Activated CD8-positive, alpha-beta T cell treated with anti-CD3 and anti-CD28 coated beads for 36 hours (primary cell): ENCODE data around the gene OSTF1. TPM values are rescaled to one million over a fixed set of nuclear protein-coding genes. Genes with fewer than 3 reads are reported as not detected.
A peak's percentile ranks its signal among the peaks of the same experiment; 100 is the strongest.

Source experiments
- ATAC-seq: fragments of 200-7000 bp; cut with Tn5 transposase; one replicate; pipeline ENCODE4 v1.10.0; 2021; ENCODE audit warnings: mild to moderate bottlenecking, moderate library complexity
- CTCF ChIA-PET: fragments of 350-600 bp; sonication (Branson Sonifier 250); formaldehyde crosslinking; loops from one replicate; lab custom pipeline; 2021; ENCODE audit warnings: antibody characterized with exemption; lab: Charles Lee
- POLR2A ChIA-PET: fragments of 350-600 bp; sonication (Branson Sonifier 250); formaldehyde crosslinking; loops from one replicate; lab custom pipeline; 2021; ENCODE audit warnings: antibody characterized with exemption; lab: Charles Lee
- DNase-seq: peaks from one replicate; pipeline ENCODE4 v3.0.0-alpha.2; 2020
- H3K27ac Mint-ChIP-seq: one replicate; pipeline ENCODE4 v1.8.0; 2021; ENCODE audit warnings: mild to moderate bottlenecking, mixed read lengths
- H3K27me3 Mint-ChIP-seq: one replicate; pipeline ENCODE4 v1.8.0; 2021; ENCODE audit warnings: mixed read lengths
- H3K36me3 Mint-ChIP-seq: one replicate; pipeline ENCODE4 v1.8.0; 2021; ENCODE audit warnings: low read depth, mixed read lengths
- H3K4me1 Mint-ChIP-seq: one replicate; pipeline ENCODE4 v1.8.0; 2021; ENCODE audit warnings: low read depth, mixed read lengths
- H3K4me3 Mint-ChIP-seq: one replicate; pipeline ENCODE4 v1.8.0; 2021; ENCODE audit warnings: mild to moderate bottlenecking, moderate library complexity, mixed read lengths
- H3K9me3 Mint-ChIP-seq: one replicate; pipeline ENCODE4 v1.8.0; 2021; ENCODE audit warnings: mixed read lengths
- intact Hi-C: fragments of 100-400 bp; cut with micrococcal nuclease; formaldehyde crosslinking; loops from one replicate; pipeline ENCODE4 v1.10.0; 2022
- total RNA-seq, 2 experiments: library from RNA; stranded (reverse); gene quantifications; one replicate each; pipeline ENCODE4 v1.2.3, GENCODE V29; 2021
- TF ChIP-seq, protein P1 (sequence below): fragments of 200-600 bp; IDR thresholded peaks from one replicate; pipeline ENCODE4 v1.8.0; 2022; ENCODE audit warnings: antibody characterized with exemption, mild to moderate bottlenecking

The OSTF1 gene
- total RNA-seq, 2 experiments from 2014 or later: 52.2 to 55.3 TPM

DNA sequence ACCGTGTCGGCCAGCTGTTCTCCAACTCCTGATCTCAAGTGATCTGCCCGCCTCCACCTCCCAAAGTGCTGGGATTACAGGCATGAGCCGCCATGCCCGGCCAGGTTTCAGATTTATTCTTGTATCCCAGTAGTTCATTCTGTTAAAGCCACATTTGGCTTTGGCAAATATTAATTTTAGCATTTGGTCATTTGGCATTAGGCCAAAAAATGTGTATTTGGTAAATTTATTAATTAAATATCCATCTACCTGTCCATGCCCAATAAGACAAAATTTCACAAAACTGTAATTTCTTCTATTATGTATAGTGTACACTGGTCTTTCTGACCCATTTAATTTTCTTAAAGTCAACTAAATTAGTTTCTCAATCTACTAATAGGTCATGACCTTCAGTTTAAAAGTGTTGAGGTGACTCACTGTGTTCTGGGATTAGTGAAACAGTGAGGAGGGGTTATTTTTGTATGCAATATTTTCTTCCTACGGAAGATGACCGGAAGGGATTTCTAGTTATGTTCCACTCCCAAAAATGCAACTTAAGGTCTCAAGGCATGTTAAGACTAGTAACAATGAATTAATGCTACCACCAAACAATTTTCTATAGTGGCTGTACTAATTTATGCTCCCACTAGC is 21.0 kb downstream of the OSTF1 start:
- no peaks in the 10 kb centered on the region for H3K27me3 Mint-ChIP-seq
- DNase-seq (no peak), ATAC-seq (no peak)
- no peak overlapping the region for H3K4me3 Mint-ChIP-seq
- H3K36me3 Mint-ChIP-seq: peaks cover 9% of the 10 kb centered on the region
- H3K27ac Mint-ChIP-seq: no peak overlapping the region
- TF ChIP-seq, protein P1, sequence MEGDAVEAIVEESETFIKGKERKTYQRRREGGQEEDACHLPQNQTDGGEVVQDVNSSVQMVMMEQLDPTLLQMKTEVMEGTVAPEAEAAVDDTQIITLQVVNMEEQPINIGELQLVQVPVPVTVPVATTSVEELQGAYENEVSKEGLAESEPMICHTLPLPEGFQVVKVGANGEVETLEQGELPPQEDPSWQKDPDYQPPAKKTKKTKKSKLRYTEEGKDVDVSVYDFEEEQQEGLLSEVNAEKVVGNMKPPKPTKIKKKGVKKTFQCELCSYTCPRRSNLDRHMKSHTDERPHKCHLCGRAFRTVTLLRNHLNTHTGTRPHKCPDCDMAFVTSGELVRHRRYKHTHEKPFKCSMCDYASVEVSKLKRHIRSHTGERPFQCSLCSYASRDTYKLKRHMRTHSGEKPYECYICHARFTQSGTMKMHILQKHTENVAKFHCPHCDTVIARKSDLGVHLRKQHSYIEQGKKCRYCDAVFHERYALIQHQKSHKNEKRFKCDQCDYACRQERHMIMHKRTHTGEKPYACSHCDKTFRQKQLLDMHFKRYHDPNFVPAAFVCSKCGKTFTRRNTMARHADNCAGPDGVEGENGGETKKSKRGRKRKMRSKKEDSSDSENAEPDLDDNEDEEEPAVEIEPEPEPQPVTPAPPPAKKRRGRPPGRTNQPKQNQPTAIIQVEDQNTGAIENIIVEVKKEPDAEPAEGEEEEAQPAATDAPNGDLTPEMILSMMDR: no peak
- ChIA-PET POLR2A (interaction anchor here (1.1 kb wide), 1 partner anchor 12 kb away, joined by 4 read pairs; no protein-coding TSS in a partner anchor), CTCF (interaction anchor here (1.2 to 1.9 kb wide), 3 partner anchors 11 to 41 kb away, joined by 3 to 5 read pairs (median 4); no protein-coding TSS in a partner anchor)
- H3K4me1 Mint-ChIP-seq: peaks cover 61% of the 10 kb centered on the region
- intact Hi-C loops: no loop called here
- no peaks in the 10 kb centered on the region for H3K9me3 Mint-ChIP-seq

DNA sequence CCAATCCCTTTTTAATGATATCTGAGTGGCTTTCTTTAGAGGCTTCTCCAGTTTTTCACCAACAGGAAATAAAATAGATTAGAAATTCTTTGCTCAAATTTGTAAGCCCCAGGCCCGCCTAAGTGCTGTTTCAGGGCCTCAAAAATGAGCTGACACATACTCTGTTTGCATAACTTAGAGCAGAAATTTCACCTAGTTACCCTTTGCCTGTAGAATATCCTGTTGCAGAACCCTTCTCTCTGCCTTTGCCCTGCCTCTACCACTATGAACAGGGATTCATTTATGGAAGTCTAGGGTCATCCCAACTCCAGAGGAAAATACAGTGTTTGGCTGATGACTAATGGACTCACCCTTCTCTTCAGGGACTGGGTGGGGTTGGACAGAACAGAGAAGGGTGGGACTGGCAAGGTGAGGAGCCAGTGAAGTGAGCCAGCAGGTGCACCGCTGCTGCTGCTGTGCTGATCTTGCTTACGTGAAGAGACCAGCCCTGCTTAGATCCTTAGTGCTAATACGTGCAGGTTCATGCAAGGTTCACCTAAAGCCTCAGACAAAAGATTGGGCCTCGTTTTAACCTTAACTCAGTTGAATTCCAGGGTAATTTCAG is 22.8 kb downstream of the OSTF1 start:
- DNase-seq (no peak), ATAC-seq (peak; percentile 49)
- intact Hi-C loops: no loop called here
- Mint-ChIP-seq H3K36me3 (peaks cover 7% of the 10 kb centered on the region), H3K27ac (peak overlapping the region; percentile 52), H3K4me1 (peaks cover 46% of the 10 kb centered on the region), H3K9me3 (no peaks in the 10 kb centered on the region), H3K4me3 (no peak overlapping the region), H3K27me3 (no peaks in the 10 kb centered on the region)
- TF ChIP-seq, protein P1: no peak
- ChIA-PET POLR2A (interaction anchor here (0.6 to 1.0 kb wide), 2 partner anchors 14 to 35 kb away, joined by 3 to 4 read pairs; no protein-coding TSS in a partner anchor), CTCF (no interaction called here)

DNA sequence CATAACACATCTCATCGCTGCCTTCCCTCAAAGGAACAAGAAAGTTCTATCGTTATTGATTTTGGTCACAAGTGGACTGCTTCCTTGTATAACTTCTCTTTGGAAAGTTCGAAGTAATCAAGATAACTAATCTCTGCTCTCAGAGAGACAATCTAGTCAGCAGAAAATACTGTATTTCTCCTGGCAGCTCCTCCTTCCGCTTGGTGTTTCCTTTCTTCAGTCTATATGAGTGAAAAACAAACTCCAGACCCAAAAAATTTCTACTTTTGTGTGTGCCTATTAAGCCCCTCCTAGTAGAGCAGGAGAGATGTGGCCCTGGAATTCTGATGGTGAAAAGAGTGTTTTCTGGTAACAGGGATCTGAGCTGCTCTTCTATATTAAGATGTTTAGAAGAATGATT is 24.5 kb downstream of the OSTF1 start:
- CTCF ChIA-PET: no interaction called here
- TF ChIP-seq, protein P1: no peak
- POLR2A ChIA-PET: no interaction called here
- Mint-ChIP-seq H3K9me3 (no peaks in the 10 kb centered on the region), H3K4me1 (peaks cover 52% of the 10 kb centered on the region), H3K4me3 (no peak overlapping the region), H3K27ac (no peak overlapping the region), H3K36me3 (peaks cover 7% of the 10 kb centered on the region), H3K27me3 (no peaks in the 10 kb centered on the region)
- ATAC-seq (no peak), DNase-seq (no peak)
- intact Hi-C loops: no loop called here

DNA sequence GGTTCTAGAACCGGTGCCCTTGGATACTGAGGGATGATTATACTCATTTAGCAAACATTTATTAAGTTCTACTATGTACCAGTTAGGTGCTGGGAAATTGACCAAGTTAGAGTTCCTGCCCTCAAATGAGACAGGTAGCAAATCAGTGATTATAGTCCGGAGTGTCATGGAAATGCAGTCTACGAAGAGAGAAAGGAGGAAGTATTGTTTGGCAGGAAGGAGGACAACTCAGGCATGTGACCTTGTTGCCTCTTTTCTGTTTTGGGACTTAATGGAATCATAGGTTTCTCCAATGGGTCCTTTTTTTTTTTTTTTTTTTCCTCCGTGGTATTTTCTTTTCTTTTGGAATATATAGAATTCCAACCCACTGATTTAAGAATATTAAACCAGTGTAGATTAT is 28.0 kb downstream of the OSTF1 start:
- ATAC-seq: no peak
- no peak overlapping the region for H3K27ac Mint-ChIP-seq
- peaks cover 28% of the 10 kb centered on the region for H3K36me3 Mint-ChIP-seq
- CTCF ChIA-PET: no interaction called here
- TF ChIP-seq, protein P1: no peak
- no peak for DNase-seq
- peaks cover 49% of the 10 kb centered on the region for H3K4me1 Mint-ChIP-seq
- no peak overlapping the region for H3K4me3 Mint-ChIP-seq
- H3K27me3 Mint-ChIP-seq: no peaks in the 10 kb centered on the region
- intact Hi-C loops: no loop called here
- POLR2A ChIA-PET: interaction anchor here (1.0 kb wide), 1 partner anchor 10 kb away, joined by 4 read pairs; no protein-coding TSS in a partner anchor
- peaks cover 7% of the 10 kb centered on the region for H3K9me3 Mint-ChIP-seq

DNA sequence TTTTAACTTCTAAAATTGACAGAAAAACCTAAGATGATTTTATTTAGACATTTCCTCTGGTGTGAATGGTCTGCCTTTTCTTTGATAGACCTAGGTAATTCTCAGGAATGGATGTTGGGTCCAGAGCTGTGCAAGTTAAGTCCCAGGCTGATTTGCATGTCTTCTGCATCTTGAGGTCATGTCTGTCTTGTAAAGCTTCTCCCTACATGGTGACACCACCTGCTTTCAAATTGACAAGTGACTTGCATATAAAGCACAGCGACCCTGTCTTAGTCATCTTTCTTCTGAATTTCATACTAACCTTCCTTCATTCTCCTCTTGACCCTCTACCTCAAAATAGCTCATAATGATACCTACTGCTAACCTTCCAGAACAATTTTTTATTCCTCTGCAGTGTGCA is 29.2 kb downstream of the OSTF1 start:
- peak; percentile 77 for ATAC-seq
- POLR2A ChIA-PET: no interaction called here
- H3K27me3 Mint-ChIP-seq: no peaks in the 10 kb centered on the region
- no peak overlapping the region for H3K4me3 Mint-ChIP-seq
- H3K4me1 Mint-ChIP-seq: peaks cover 53% of the 10 kb centered on the region
- no peak overlapping the region for H3K27ac Mint-ChIP-seq
- TF ChIP-seq, protein P1: no peak
- intact Hi-C loops: no loop called here
- no peak for DNase-seq
- H3K36me3 Mint-ChIP-seq: peaks cover 39% of the 10 kb centered on the region
- peaks cover 7% of the 10 kb centered on the region for H3K9me3 Mint-ChIP-seq
- CTCF ChIA-PET: no interaction called here
